ENCODE data around the gene LINGO3. TPM values are rescaled to one million over a fixed set of nuclear protein-coding genes. Genes with fewer than 3 reads are reported as not detected.
A peak's percentile ranks its signal among the peaks of the same experiment; 100 is the strongest.

LINGO3 gene
- total and polyA plus RNA-seq, 2 experiments from 2014 or later: 0.29 to 0.45 TPM

DNA sequence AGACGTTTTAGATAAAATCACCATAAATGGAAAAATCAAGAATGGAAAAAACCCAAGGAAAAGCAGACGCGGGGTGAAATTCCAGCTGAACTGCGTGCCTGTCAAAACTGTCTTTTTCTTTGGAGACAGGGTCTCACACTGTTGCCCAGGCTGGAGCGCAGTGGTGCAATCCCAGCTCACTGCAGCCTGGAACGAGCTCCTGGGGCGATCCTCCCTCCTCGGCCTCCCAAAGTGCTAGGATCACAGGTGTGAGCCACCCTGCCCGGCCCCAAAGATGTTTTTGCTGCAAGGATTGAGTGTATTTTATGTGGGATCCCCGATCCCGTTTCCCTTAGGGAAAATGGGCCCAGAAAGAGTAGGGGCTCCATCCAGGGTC is 25.1 kb downstream of the LINGO3 start:
- H3K36me3 Mint-ChIP-seq (ENCODE audit: low read depth): no peaks in the 10 kb centered on the region; the same call in 2 of the 3 replicates
- no peaks in the 10 kb centered on the region for H3K9me2 ChIP-seq (ENCODE audit: insufficient read depth)
- DNase-seq (ENCODE audit: low spot score) (no peak), ATAC-seq (no peak)
- peaks cover 17% of the 10 kb centered on the region for H3K27me3 Mint-ChIP-seq (ENCODE audit: insufficient read depth, low read depth, poor library complexity)
- H3K4me1 ChIP-seq (ENCODE audit: insufficient read depth): no peaks in the 10 kb centered on the region
- H3K4me3 ChIP-seq: peak overlapping the region; percentile 69
- no peak overlapping the region; the same call in 1 of the 2 replicates for H2AFZ ChIP-seq
- no peaks in the 10 kb centered on the region for H3K79me2 ChIP-seq (replicated peaks; ENCODE audit: insufficient read depth)
- H3K4me1 Mint-ChIP-seq: peaks cover 3% of the 10 kb centered on the region; the same call in 2 of the 3 replicates
- H3K4me3 Mint-ChIP-seq: peak overlapping the region; percentile 66
- H3K27me3 ChIP-seq (ENCODE audit: insufficient read depth): peaks cover 28% of the 10 kb centered on the region
- H3K27ac ChIP-seq (ENCODE audit: low read depth): no peak overlapping the region
- no peaks in the 10 kb centered on the region for H4K20me1 ChIP-seq (replicated peaks; ENCODE audit: insufficient read depth)
- no peak overlapping the region for H3K27ac Mint-ChIP-seq
- H3F3A ChIP-seq (replicated peaks; ENCODE audit: low read depth): 0 out of 2 replicates have a peak, but pooled peaks cover 2% of the 10 kb centered on the region
- no peaks in the 10 kb centered on the region; the same call in 2 of the 3 replicates for H3K9me3 Mint-ChIP-seq
- H3K36me3 ChIP-seq (ENCODE audit: insufficient read depth): no peaks in the 10 kb centered on the region
- TF ChIP-seq ZNF331 (CRISPR knock-in tag; IDR thresholded peaks at IDR 0.05; ENCODE audit: low read depth): no peak
- H3K4me2 ChIP-seq: peak overlapping the region; percentile 88

DNA sequence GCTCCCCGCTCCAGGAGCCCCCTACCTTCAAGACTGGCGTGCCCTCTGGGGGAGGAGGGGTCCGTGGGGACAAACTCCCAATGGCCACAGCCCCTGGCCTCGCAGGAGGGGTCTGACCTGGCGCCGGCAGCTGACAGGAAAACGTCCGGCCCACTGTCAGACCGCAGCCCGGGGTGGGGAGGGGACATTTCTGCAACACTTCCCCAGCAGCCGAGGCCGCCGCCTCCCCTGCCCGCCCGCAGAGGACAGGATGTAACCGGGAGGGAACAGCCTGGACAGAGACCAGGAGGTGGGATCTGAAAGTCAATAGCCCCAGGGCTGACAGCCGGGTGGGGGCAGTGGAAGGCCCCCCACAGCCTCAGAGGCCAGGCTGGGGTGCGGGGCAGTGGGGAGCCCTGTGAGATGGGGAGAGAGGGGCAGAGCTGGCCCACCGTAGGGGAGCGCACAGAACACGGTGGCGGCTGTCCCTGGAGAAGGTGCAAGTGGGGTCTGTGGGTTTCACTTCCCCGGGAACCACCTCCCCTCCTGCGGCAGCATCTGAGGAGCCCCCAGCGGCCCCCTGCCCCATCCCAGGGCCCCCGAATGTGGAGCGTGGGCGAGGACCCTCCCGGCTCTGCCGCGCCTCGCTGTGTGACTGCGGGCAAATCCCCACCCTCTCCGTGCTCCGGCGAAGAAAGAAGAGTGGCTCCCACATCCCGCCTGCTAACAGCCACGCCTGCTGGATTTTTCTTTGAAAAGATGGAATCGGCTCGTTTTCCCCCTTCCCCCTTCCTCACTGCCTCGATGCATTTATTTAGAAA is 25.7 kb downstream of the LINGO3 start, which contains the start of gene PEAK3:
Gene PEAK3, minus strand, starts transcription at position 114 of the 800 bp plus-strand sequence. CDS start 1,244 bp downstream, outside the sequence.
- DNase-seq (ENCODE audit: low spot score): peak; percentile 77
- Histone ChIP-seq H3K79me2 (replicated peaks; ENCODE audit: insufficient read depth) (no peaks in the 10 kb centered on the region), H4K20me1 (replicated peaks; ENCODE audit: insufficient read depth) (no peaks in the 10 kb centered on the region), H3K27me3 (ENCODE audit: insufficient read depth) (peaks cover 22% of the 10 kb centered on the region), H3K4me2 (peak within 1 kb of the TSS; percentile 88), H2AFZ (peak within 1 kb of the TSS; percentile 88), H3K27ac (ENCODE audit: low read depth) (no peak within 1 kb of the TSS), H3K4me1 (ENCODE audit: insufficient read depth) (no peaks in the 10 kb centered on the region), H3K4me3 (peak within 1 kb of the TSS; percentile 69), H3F3A (replicated peaks; ENCODE audit: low read depth) (0 out of 2 replicates have a peak, but pooled peaks cover 2% of the 10 kb centered on the region), H3K36me3 (ENCODE audit: insufficient read depth) (no peaks in the 10 kb centered on the region), H3K9me2 (ENCODE audit: insufficient read depth) (no peaks in the 10 kb centered on the region)
- peak; percentile 79 for ATAC-seq
- peaks cover 3% of the 10 kb centered on the region; the same call in 2 of the 3 replicates for H3K4me1 Mint-ChIP-seq
- no peaks in the 10 kb centered on the region; the same call in 2 of the 3 replicates for H3K36me3 Mint-ChIP-seq (ENCODE audit: low read depth)
- peak within 1 kb of the TSS; percentile 66 for H3K4me3 Mint-ChIP-seq
- H3K27me3 Mint-ChIP-seq (ENCODE audit: insufficient read depth, low read depth, poor library complexity): peaks cover 19% of the 10 kb centered on the region
- no peaks in the 10 kb centered on the region; the same call in 2 of the 3 replicates for H3K9me3 Mint-ChIP-seq
- H3K27ac Mint-ChIP-seq: no peak within 1 kb of the TSS
- no peak for TF ChIP-seq EZH2phosphoT487 (IDR thresholded peaks at IDR 0.05; ENCODE audit: unreplicated experiment)
- TF ChIP-seq, protein P1, sequence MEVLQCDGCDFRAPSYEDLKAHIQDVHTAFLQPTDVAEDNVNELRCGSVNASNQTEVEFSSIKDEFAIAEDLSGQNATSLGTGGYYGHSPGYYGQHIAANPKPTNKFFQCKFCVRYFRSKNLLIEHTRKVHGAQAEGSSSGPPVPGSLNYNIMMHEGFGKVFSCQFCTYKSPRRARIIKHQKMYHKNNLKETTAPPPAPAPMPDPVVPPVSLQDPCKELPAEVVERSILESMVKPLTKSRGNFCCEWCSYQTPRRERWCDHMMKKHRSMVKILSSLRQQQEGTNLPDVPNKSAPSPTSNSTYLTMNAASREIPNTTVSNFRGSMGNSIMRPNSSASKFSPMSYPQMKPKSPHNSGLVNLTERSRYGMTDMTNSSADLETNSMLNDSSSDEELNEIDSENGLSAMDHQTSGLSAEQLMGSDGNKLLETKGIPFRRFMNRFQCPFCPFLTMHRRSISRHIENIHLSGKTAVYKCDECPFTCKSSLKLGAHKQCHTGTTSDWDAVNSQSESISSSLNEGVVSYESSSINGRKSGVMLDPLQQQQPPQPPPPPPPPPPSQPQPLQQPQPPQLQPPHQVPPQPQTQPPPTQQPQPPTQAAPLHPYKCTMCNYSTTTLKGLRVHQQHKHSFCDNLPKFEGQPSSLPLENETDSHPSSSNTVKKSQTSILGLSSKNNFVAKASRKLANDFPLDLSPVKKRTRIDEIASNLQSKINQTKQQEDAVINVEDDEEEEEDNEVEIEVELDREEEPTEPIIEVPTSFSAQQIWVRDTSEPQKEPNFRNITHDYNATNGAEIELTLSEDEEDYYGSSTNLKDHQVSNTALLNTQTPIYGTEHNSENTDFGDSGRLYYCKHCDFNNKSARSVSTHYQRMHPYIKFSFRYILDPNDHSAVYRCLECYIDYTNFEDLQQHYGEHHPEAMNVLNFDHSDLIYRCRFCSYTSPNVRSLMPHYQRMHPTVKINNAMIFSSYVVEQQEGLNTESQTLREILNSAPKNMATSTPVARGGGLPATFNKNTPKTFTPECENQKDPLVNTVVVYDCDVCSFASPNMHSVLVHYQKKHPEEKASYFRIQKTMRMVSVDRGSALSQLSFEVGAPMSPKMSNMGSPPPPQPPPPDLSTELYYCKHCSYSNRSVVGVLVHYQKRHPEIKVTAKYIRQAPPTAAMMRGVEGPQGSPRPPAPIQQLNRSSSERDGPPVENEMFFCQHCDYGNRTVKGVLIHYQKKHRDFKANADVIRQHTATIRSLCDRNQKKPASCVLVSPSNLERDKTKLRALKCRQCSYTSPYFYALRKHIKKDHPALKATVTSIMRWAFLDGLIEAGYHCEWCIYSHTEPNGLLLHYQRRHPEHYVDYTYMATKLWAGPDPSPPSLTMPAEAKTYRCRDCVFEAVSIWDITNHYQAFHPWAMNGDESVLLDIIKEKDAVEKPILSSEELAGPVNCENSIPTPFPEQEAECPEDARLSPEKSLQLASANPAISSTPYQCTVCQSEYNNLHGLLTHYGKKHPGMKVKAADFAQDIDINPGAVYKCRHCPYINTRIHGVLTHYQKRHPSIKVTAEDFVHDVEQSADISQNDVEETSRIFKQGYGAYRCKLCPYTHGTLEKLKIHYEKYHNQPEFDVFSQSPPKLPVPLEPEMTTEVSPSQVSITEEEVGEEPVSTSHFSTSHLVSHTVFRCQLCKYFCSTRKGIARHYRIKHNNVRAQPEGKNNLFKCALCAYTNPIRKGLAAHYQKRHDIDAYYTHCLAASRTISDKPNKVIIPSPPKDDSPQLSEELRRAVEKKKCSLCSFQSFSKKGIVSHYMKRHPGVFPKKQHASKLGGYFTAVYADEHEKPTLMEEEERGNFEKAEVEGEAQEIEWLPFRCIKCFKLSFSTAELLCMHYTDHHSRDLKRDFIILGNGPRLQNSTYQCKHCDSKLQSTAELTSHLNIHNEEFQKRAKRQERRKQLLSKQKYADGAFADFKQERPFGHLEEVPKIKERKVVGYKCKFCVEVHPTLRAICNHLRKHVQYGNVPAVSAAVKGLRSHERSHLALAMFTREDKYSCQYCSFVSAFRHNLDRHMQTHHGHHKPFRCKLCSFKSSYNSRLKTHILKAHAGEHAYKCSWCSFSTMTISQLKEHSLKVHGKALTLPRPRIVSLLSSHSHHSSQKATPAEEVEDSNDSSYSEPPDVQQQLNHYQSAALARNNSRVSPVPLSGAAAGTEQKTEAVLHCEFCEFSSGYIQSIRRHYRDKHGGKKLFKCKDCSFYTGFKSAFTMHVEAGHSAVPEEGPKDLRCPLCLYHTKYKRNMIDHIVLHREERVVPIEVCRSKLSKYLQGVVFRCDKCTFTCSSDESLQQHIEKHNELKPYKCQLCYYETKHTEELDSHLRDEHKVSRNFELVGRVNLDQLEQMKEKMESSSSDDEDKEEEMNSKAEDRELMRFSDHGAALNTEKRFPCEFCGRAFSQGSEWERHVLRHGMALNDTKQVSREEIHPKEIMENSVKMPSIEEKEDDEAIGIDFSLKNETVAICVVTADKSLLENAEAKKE (CRISPR knock-in tag; IDR thresholded peaks at IDR 0.05): no peak
- TF ChIP-seq, protein P2, sequence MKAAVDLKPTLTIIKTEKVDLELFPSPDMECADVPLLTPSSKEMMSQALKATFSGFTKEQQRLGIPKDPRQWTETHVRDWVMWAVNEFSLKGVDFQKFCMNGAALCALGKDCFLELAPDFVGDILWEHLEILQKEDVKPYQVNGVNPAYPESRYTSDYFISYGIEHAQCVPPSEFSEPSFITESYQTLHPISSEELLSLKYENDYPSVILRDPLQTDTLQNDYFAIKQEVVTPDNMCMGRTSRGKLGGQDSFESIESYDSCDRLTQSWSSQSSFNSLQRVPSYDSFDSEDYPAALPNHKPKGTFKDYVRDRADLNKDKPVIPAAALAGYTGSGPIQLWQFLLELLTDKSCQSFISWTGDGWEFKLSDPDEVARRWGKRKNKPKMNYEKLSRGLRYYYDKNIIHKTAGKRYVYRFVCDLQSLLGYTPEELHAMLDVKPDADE (IDR thresholded peaks at IDR 0.05): no peak
- TF ChIP-seq, protein P3, sequence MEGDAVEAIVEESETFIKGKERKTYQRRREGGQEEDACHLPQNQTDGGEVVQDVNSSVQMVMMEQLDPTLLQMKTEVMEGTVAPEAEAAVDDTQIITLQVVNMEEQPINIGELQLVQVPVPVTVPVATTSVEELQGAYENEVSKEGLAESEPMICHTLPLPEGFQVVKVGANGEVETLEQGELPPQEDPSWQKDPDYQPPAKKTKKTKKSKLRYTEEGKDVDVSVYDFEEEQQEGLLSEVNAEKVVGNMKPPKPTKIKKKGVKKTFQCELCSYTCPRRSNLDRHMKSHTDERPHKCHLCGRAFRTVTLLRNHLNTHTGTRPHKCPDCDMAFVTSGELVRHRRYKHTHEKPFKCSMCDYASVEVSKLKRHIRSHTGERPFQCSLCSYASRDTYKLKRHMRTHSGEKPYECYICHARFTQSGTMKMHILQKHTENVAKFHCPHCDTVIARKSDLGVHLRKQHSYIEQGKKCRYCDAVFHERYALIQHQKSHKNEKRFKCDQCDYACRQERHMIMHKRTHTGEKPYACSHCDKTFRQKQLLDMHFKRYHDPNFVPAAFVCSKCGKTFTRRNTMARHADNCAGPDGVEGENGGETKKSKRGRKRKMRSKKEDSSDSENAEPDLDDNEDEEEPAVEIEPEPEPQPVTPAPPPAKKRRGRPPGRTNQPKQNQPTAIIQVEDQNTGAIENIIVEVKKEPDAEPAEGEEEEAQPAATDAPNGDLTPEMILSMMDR (conservative IDR thresholded peaks at IDR 0.05; ENCODE audit: low read depth in 2 of 2): no peak
- TF ChIP-seq CREB1 (CRISPR knock-in tag; IDR thresholded peaks at IDR 0.05; ENCODE audit: low read depth): no peak
- TF ChIP-seq EZH2 (IDR thresholded peaks at IDR 0.05; ENCODE audit: low read depth, unreplicated experiment): no peak
- no peak for TF ChIP-seq ZNF114 (CRISPR knock-in tag; IDR thresholded peaks at IDR 0.05)
- TF ChIP-seq NANOG (IDR thresholded peaks at IDR 0.05; ENCODE audit: borderline replicate concordance): no peak

Data from GM23338 (cell line).